ENCODE data around the gene NPHP4. TPM values are rescaled to one million over a fixed set of nuclear protein-coding genes. Genes with fewer than 3 reads are reported as not detected.

NPHP4 gene
- total RNA-seq, 1 experiment from 2014 or later, result 10.7 TPM

DNA sequence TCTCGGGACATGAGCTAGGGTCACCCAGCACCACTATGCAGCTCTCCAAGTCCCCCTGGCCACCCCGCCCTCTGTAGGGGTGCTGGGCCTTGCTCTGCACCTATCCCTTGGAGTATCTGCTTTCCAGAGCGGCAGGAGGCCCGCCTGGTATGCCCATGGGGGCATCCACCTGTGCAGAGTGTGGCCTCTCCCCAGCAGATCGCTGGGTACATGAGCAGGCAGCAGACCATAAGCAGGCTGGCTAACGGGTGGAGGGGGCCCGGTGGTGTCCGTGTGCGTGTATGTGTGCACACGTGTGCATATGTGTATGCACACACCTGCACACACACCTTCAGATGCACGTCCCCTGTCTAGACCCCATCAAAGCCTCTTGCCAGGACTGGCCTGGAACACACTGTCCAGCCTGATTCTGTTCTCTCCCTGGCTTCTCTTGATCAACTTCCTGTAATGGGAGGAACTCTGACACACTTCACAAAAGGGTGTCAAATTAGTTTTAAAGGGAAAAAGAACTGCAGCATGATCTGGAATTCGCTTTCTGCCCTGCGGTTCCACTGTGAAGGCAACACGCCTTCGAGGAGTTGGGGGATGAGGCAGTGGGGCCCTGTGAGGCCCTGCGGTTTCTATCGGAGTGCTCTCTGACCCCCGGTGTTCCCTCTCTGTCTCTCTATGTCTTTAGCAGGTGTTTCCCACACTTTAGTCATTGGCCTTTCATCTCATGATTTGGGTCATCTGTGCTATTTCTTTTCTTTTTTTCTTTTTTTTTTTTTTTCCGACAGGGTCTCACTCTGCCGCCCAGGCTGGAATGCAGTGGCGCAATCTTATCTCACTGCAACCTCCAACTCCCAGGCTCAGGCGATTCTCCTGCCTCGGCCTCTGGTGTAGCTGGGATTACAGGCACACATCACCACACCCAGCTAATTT lies 17.2 kb upstream of the NPHP4 start:
- Histone ChIP-seq H3K4me3 (no peak overlapping the region), H3K9me3 (no peaks in the 10 kb centered on the region), H3K27me3 (no peaks in the 10 kb centered on the region), H3K36me3 (no peaks in the 10 kb centered on the region)
- DNase-seq, result no peak

- no peak overlapping the region for H3K4me3 ChIP-seq
- H3K27me3 ChIP-seq, result no peaks in the 10 kb centered on the region
- H3K36me3 ChIP-seq, result no peaks in the 10 kb centered on the region
- H3K9me3 ChIP-seq, result no peaks in the 10 kb centered on the region
- no peak for DNase-seq
These were observed 16.5 kb upstream of the NPHP4 start for GRCh38 chr1:6008696-6009095.

- no peaks in the 10 kb centered on the region for H3K36me3 ChIP-seq
- no peaks in the 10 kb centered on the region for H3K9me3 ChIP-seq
- DNase-seq, result no peak
- no peak overlapping the region for H3K4me3 ChIP-seq
- H3K27me3 ChIP-seq, result no peaks in the 10 kb centered on the region
These were observed 15.8 kb upstream of the NPHP4 start for GRCh38 chr1:6008084-6008415.

- Histone ChIP-seq H3K4me3 (no peak overlapping the region), H3K27me3 (no peaks in the 10 kb centered on the region), H3K9me3 (no peaks in the 10 kb centered on the region), H3K36me3 (no peaks in the 10 kb centered on the region)
- DNase-seq, result no peak
These were observed 15.3 kb upstream of the NPHP4 start for GRCh38 chr1:6007318-6008083.

DNA sequence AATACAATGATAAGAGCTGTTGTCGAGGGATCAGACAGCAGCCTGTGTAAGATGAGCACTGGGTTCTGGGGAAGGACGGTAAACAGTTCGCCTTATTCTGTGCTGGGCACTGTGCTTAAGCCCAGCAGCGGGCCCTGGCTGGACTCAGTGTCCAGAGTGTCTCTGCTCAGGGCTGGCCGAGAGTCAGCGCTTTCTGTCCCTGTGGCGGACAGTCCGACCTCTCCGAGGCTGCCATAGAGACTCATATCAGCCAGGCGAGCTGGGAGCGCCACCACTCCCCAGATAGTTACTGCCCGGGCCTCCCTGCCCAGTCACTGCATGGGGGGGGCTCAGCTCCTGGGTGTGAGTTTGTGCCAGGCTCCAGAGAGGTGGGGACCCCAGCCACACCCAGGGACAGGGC lies 14.7 kb upstream of the NPHP4 start:
- H3K36me3 ChIP-seq, result no peaks in the 10 kb centered on the region
- no peak for DNase-seq
- no peak overlapping the region for H3K4me3 ChIP-seq
- no peaks in the 10 kb centered on the region for H3K9me3 ChIP-seq
- H3K27me3 ChIP-seq, result no peaks in the 10 kb centered on the region

- no peak overlapping the region for H3K4me3 ChIP-seq
- no peaks in the 10 kb centered on the region for H3K36me3 ChIP-seq
- no peaks in the 10 kb centered on the region for H3K27me3 ChIP-seq
- DNase-seq, result no peak
- H3K9me3 ChIP-seq, result no peaks in the 10 kb centered on the region
These were observed 13.2 kb upstream of the NPHP4 start for GRCh38 chr1:6005276-6005917.

GRCh38 chr1:6004412-6005123 lies 12.3 kb upstream of the NPHP4 start:
- H3K4me3 ChIP-seq, result no peak overlapping the region
- H3K27me3 ChIP-seq, result no peaks in the 10 kb centered on the region
- H3K9me3 ChIP-seq, result no peaks in the 10 kb centered on the region
- DNase-seq, result no peak
- H3K36me3 ChIP-seq, result no peaks in the 10 kb centered on the region

DNA sequence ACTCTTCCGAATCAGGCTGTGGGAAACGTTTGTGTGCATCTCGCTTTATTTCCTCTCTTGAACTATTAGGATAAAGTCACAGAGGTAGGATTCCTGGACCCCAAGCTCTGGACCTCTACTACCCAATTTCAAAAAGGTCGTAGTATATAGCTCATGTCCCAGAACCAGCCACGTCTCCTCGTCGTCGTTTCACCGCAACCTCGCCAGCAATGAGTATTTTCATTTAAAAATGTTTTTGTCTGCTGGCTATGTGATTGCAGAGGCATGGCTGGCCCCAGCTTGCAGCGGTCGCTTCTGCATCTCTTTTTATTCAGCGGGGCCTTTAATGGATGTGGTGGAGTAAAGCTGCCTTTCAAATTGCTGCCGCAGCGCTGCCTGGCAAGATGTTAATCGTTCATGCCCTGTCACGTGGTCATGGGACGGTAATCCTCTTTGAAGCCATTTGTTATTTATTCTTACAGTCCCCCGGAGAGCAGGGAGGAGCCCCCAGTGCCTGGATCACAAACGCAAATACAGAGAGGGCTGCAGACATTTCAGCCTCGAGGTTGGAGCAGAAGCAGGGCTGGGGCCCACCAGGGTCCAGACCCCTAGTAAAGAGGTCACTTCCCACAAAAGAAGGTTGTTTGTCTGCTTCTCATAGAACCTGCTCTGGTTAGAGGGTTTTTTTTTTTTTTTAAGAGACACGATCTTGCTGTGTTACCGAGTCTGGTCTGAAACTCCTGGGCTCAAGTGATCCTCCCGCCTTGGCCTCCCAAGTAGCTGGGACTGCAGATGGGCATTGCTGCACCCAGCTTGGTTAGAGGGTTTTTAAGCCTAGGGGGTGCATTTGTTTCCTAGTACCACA lies 11.6 kb upstream of the NPHP4 start:
- Histone ChIP-seq H3K27me3 (no peaks in the 10 kb centered on the region), H3K36me3 (no peaks in the 10 kb centered on the region), H3K4me3 (no peak overlapping the region), H3K9me3 (no peaks in the 10 kb centered on the region)
- DNase-seq, result no peak

DNA sequence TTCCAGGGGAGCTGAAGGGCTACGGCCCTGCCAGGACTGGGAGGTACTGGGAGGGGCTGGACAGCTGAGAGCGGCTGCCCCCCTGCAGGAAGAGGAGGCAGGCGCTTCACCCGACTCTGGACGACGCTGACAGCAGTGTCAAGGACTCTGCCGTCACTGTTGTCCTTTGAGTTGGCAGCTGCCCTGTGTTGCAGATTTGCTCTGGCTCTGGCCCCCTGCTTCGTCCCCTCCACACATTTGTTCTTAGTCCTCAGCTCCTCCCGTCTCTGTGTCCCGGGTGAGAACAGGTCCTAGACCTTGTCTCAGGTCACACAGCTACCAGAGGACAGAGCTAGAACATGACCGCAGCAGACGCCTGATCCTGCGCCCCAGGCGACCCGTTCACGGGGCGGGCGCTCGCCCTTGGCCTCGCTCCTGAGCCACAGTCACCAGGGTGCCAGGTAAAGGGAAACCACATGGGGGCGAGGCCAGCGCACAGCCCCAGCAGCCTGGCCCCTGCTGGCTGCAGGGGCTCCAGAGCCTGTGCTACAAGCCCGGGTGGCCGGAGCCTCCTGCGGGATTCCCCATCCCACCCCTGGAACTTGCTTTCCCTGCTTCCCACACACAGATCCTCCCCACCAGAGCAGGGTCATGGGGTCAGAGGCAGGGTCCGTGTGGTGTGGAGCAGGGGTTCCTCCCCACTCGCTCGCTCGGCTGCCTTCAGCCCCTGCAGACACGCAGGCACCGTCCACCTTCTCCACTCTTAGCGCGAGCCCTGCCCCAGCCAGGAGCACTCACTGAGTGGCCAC lies 10.7 kb upstream of the NPHP4 start:
- Histone ChIP-seq H3K27me3 (no peaks in the 10 kb centered on the region), H3K4me3 (no peak overlapping the region), H3K36me3 (no peaks in the 10 kb centered on the region), H3K9me3 (no peaks in the 10 kb centered on the region)
- DNase-seq, result no peak

DNA sequence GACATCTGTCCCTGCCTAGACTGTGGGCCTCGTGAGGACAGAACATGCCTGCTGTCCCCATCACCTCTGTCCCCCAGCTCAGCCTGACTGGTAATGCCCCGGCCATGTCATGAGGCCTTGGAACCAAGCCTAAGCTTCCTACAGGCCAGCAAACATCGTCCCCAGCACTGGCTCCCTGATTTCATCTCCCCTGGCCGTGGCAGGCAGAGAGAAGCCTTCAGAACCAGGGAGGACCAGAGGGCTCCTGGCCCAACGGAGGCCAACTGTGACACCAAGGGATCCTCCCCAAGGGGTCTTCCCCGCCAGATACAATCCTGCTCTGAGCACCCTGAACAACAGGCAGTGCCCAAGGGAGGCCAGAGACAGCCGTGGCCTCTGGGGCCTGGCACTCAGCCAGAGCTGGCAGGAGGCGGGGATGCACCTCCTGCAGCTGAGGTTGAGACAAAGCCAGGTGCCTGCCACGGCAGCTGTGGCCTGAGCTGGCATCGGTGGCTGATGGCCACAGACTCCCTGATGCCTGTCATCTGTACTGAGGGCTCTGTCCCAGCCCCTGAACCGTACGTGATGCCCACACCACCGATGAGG lies 9.9 kb upstream of the NPHP4 start:
- H3K36me3 ChIP-seq, result no peaks in the 10 kb centered on the region
- no peak for DNase-seq
- no peaks in the 10 kb centered on the region for H3K9me3 ChIP-seq
- H3K27me3 ChIP-seq, result no peaks in the 10 kb centered on the region
- H3K4me3 ChIP-seq, result no peak overlapping the region

- no peak for DNase-seq
- no peak overlapping the region for H3K4me3 ChIP-seq
These were observed 8.4 kb upstream of the NPHP4 start for GRCh38 chr1:6000444-6001288.

GRCh38 chr1:5999711-6000443 lies 7.7 kb upstream of the NPHP4 start:
- no peaks in the 10 kb centered on the region for H3K36me3 ChIP-seq
- H3K27me3 ChIP-seq, result no peaks in the 10 kb centered on the region
- no peak for DNase-seq
- H3K4me3 ChIP-seq, result no peak overlapping the region
- H3K9me3 ChIP-seq, result no peaks in the 10 kb centered on the region

More at GRCh38 chr1:6000444-6001288, 8.4 kb upstream of the NPHP4 start:
- H3K27me3 ChIP-seq, result no peaks in the 10 kb centered on the region
- H3K36me3 ChIP-seq, result no peaks in the 10 kb centered on the region
- H3K9me3 ChIP-seq, result no peaks in the 10 kb centered on the region

- DNase-seq, result no peak
- Histone ChIP-seq H3K36me3 (no peaks in the 10 kb centered on the region), H3K27me3 (no peaks in the 10 kb centered on the region), H3K9me3 (no peaks in the 10 kb centered on the region), H3K4me3 (no peak overlapping the region)
These were observed 6.7 kb upstream of the NPHP4 start for GRCh38 chr1:5998906-5999301.

Measured in MG63 (cell line).